HepG2 (cell line): Measurements from ENCODE around the gene WDR27. TPM values are rescaled to one million over a fixed set of nuclear protein-coding genes. Genes with fewer than 3 reads are reported as not detected.

ENCODE experiments used
- ATAC-seq: fragments of 200-7000 bp; cut with Tn5 transposase; 3 replicates; pipeline ENCODE4 v1.9.1; 2020; ENCODE audit warnings: mild to moderate bottlenecking, moderate library complexity
- BruUV-seq: library from RNA; stranded (reverse); fragments of 400-500 nt; replicated peaks from 2 replicates; lab custom pipeline; 2021; lab: Mats Ljungman, UMichigan
- CTCF ChIA-PET: fragments of 300-600 bp; formaldehyde crosslinking; extraction: SDS; loops from one replicate; lab custom pipeline; 2021; ENCODE audit warnings: low total read pairs, inconsistent platforms, low intra/inter-chr PET ratio; lab: Yijun Ruan, JAX
- POLR2A ChIA-PET: fragments of 350-600 bp; sonication (Branson Sonifier 250); formaldehyde crosslinking; loops from one replicate; lab custom pipeline; 2020; ENCODE audit warnings: antibody characterized with exemption, inconsistent platforms; lab: Yijun Ruan, JAX
- DNase-seq: peaks from one replicate; pipeline ENCODE4 v3.0.0-alpha.2; 2015; ENCODE audit warnings: low spot score
- FAIRE-seq: peaks from 3 replicates; lab custom pipeline; 2011; peaks lifted over from hg19 to GRCh38; lab: Jason Lieb, UNC
- H2AFZ ChIP-seq: one replicate; pipeline ENCODE4 v1.6.1; 2011; ENCODE audit warnings: low read length, inconsistent platforms
- H3K27ac ChIP-seq: fragments of 300-600 bp; 3 replicates; pipeline ENCODE4 v1.8.0; 2011; ENCODE audit warnings: mixed run types, mild to moderate bottlenecking, mixed read lengths, low read length, inconsistent platforms; ENCODE audit not compliant: insufficient read depth; ENCODE audit errors: extremely low read length
- H3K27me3 ChIP-seq, 2 experiments: fragments of 200-600 bp in 1 of 2; 2 replicates in 1 of 2; 3 replicates in 1 of 2; pipeline versions ENCODE4 v1.6.0 to v1.8.0; 2011; ENCODE audit warnings: low read length in 2 of 2, mild to moderate bottlenecking in 2 of 2, moderate library complexity in 2 of 2, inconsistent platforms in 1 of 2; ENCODE audit not compliant: insufficient read depth in 2 of 2, control insufficient read depth in 1 of 2
- H3K36me3 ChIP-seq, 2 experiments: fragments of 200-600 bp in 1 of 2; replicated peaks in 1 of 2; 2 replicates in 1 of 2; 3 replicates in 1 of 2; pipeline versions ENCODE4 v1.5.1 to v1.8.0; 2011; ENCODE audit warnings: low read length in 2 of 2, inconsistent platforms in 1 of 2; ENCODE audit not compliant: insufficient read depth in 2 of 2, control insufficient read depth in 1 of 2
- H3K4me1 ChIP-seq: 2 replicates; pipeline ENCODE4 v1.5.1; 2012; ENCODE audit warnings: low read length, inconsistent platforms; ENCODE audit not compliant: insufficient read depth
- H3K4me2 ChIP-seq: 2 replicates; pipeline ENCODE4 v1.6.0; 2011; ENCODE audit warnings: low read depth, low read length, inconsistent platforms
- H3K4me3 ChIP-seq, 3 experiments: fragments of 200-600 bp in 1 of 3; sonication (generic), shearing (Covaris generic) in 1 of 3; replicated peaks in 1 of 3; 2 replicates each; pipeline ENCODE4 v1.5.1; 2011 to 2016; ENCODE audit warnings: low read length in 3 of 3, inconsistent platforms in 2 of 3, low read depth in 2 of 3, mild to moderate bottlenecking in 2 of 3, control low read depth in 1 of 3, mixed read lengths in 1 of 3; ENCODE audit not compliant: insufficient read depth in 1 of 3
- H3K79me2 ChIP-seq: one replicate; pipeline ENCODE4 v1.6.1; 2011; ENCODE audit warnings: low read length, inconsistent platforms; ENCODE audit not compliant: insufficient read depth
- H3K9ac ChIP-seq: 2 replicates; pipeline ENCODE4 v1.6.0; 2011; ENCODE audit warnings: mild to moderate bottlenecking, low read depth, low read length, inconsistent platforms; ENCODE audit not compliant: insufficient read depth
- H3K9me3 ChIP-seq: 2 replicates; pipeline ENCODE4 v1.5.1; 2012; ENCODE audit warnings: mild to moderate bottlenecking, low read length
- H4K20me1 ChIP-seq: 2 replicates; pipeline ENCODE4 v1.6.0; 2011; ENCODE audit warnings: inconsistent platforms, mild to moderate bottlenecking, low read length, moderate library complexity; ENCODE audit not compliant: insufficient read depth
- ATF7-NPFF ChIP-seq: sonication (generic); formaldehyde crosslinking; IDR thresholded peaks from 2 replicates; pipeline ENCODE4 v1.8.1; 2023; ENCODE audit warnings: mild to moderate bottlenecking, low read depth, missing genetic modification reagents, moderate library complexity
- GZF1 ChIP-seq: sonication (generic); formaldehyde crosslinking; IDR thresholded peaks from 2 replicates; pipeline ENCODE4 v1.5.1; 2020; ENCODE audit warnings: mild to moderate bottlenecking, missing genetic modification reagents
- HIVEP1 ChIP-seq: sonication (generic); formaldehyde crosslinking; IDR thresholded peaks from 2 replicates; pipeline ENCODE4 v1.4.0; 2020; ENCODE audit warnings: mild to moderate bottlenecking, missing genetic modification reagents
- HNRNPUL1 ChIP-seq: fragments of 200-400 bp; formaldehyde crosslinking; IDR thresholded peaks from 2 replicates; pipeline ENCODE4 v1.6.1; 2017; ENCODE audit warnings: low read depth, mild to moderate bottlenecking, low read length, moderate library complexity
- KAT7 ChIP-seq: IDR thresholded peaks from 2 replicates; pipeline ENCODE4 v1.6.1; 2018; ENCODE audit warnings: borderline replicate concordance, missing compliant biosample characterization
- KLF11 ChIP-seq: IDR thresholded peaks from 2 replicates; pipeline ENCODE4 v1.6.1; 2016; ENCODE audit warnings: missing compliant biosample characterization
- SRSF9 ChIP-seq: fragments of 200-400 bp; formaldehyde crosslinking; IDR thresholded peaks from 2 replicates; pipeline ENCODE4 v1.6.1; 2018; ENCODE audit warnings: borderline replicate concordance, mild to moderate bottlenecking, low read depth, low read length; ENCODE audit not compliant: insufficient read depth, poor library complexity, severe bottlenecking
- ZC3H4 ChIP-seq: sonication (generic); formaldehyde crosslinking; IDR thresholded peaks from 2 replicates; pipeline ENCODE4 v1.4.0; 2020; ENCODE audit warnings: missing genetic modification reagents, borderline replicate concordance
- ZKSCAN8 ChIP-seq: IDR thresholded peaks from 2 replicates; pipeline ENCODE4 v1.6.1; 2016; ENCODE audit warnings: borderline replicate concordance, missing genetic modification reagents, missing compliant biosample characterization
- ZNF329 ChIP-seq: sonication (generic); formaldehyde crosslinking; IDR thresholded peaks from 2 replicates; pipeline ENCODE4 v1.9.0; 2021; ENCODE audit warnings: low read depth, mild to moderate bottlenecking, missing genetic modification reagents
- ZNF331 ChIP-seq: sonication (generic); formaldehyde crosslinking; IDR thresholded peaks from 2 replicates; pipeline ENCODE4 v1.4.0; 2020; ENCODE audit warnings: missing genetic modification reagents
- ZNF75D ChIP-seq: sonication (generic); formaldehyde crosslinking; IDR thresholded peaks from 2 replicates; pipeline ENCODE4 v1.8.1; 2023; ENCODE audit warnings: missing genetic modification reagents, mild to moderate bottlenecking, borderline replicate concordance
- ZNF780A ChIP-seq: sonication (generic); formaldehyde crosslinking; IDR thresholded peaks from 2 replicates; pipeline ENCODE4 v1.8.0; 2022; ENCODE audit warnings: mild to moderate bottlenecking, missing genetic modification reagents, moderate library complexity
- WGBS: methylation state at CpG from one replicate; pipeline ENCODE4 v1.1.6; 2017; ENCODE audit warnings: low lambda C conversion rate; 5-methylcytosine and 5-hydroxymethylcytosine counted together
- in situ Hi-C: cut with HindIII; loops from 2 replicates; pipeline ENCODE4 v1.10.0; 2017; ENCODE audit warnings: low pct_unique_long_range_greater_than_20kb; ENCODE audit not compliant: extremely low pct_ligation_motif_present
- intact Hi-C: fragments of 100-400 bp; cut with micrococcal nuclease; formaldehyde crosslinking; loops from one replicate; pipeline ENCODE4 v1.10.0; 2022; ENCODE audit not compliant: unreplicated experiment
- polyA plus RNA-seq, 8 experiments: library from polyadenylated mRNA; depleted of rRNA in 3 of 8; stranded (reverse) in 7 of 8; unstranded in 1 of 8; fragments of >200 nt; fragmentation: Illumina TruSeq in 4 of 8; extraction: Trizol in 4 of 8; gene quantifications; 2 replicates each; pipeline versions ENCODE4 v1.2.1 to v1.2.3, GENCODE V29; 2011 to 2016; ENCODE audit warnings: low read depth in 4 of 8, missing spikeins in 1 of 8, mixed read lengths in 1 of 8; ENCODE audit not compliant: insufficient read depth in 1 of 8
- total RNA-seq, 5 experiments: library from RNA; depleted of rRNA; stranded (reverse); fragments of >200 nt; fragmentation: Illumina TruSeq; extraction: Trizol; gene quantifications; 2 replicates each; pipeline ENCODE4 v1.2.3, GENCODE V29; 2016; ENCODE audit warnings: low read depth in 1 of 5
- TF ChIP-seq, protein P1 (sequence below): sonication (generic); formaldehyde crosslinking; IDR thresholded peaks from 2 replicates; pipeline ENCODE4 v1.8.0; 2022; ENCODE audit warnings: missing genetic modification reagents, low read depth, mild to moderate bottlenecking, borderline replicate concordance
- TF ChIP-seq, protein P2 (sequence below): sonication (generic); formaldehyde crosslinking; IDR thresholded peaks from 2 replicates; pipeline ENCODE4 v1.8.0; 2022; ENCODE audit warnings: mild to moderate bottlenecking, missing genetic modification reagents; ENCODE audit not compliant: insufficient replicate concordance
- TF ChIP-seq, protein P3 (sequence below): IDR thresholded peaks from 2 replicates; pipeline ENCODE4 v1.6.1; 2016; ENCODE audit warnings: missing compliant biosample characterization, missing genetic modification reagents, borderline replicate concordance

Gene WDR27
- total and polyA plus RNA-seq, 2 of the 13 experiments (the other 11 are each of a cell fraction or from before 2014, with no cell fraction given), result 34.1 to 80.3 TPM

DNA sequence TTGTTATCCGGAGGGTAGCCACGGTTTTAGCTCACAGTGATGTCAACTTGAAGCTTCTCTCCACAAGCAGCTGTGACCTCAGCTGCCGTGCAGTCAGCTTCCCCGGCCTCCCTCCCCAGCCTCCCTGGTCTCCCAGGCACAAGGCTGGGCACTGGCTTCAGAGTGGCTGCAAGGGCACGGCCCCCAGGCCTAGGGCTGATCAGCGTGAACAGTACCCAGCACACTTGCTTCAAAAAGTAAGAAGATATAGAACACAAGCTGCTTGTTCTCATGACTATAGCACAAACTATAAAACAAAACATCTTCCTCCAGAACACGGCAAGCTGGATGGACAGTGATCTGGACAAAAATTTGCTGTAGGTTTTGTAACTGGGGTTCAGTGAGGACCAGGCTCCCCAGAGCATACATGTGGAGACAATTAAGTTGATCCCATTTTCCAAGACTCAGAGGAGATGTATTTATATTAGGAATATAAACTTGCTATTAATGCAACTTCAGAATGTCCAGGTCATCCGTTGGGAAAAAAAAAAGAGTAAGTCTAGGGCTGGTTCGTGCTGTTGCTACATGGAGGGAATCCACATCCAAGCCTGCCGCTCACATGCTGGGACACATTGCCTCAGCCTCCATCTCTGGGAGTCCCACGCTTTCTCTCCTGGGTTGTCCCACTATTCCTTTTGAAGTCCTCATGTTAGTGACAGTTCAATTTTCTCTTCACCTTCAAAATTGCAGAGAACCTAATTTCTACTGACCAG lies 248.8 kb downstream of the WDR27 start:
- 78% methylated on average over 11 of the region's 11 CpGs for WGBS
- POLR2A ChIA-PET, result no interaction called here

More for the DNA sequence above, 248.8 kb downstream of the WDR27 start:
- no peaks in the 10 kb centered on the region for H3K27me3 ChIP-seq
- H4K20me1 ChIP-seq, result no peaks in the 10 kb centered on the region
- H2AFZ ChIP-seq, result no peak overlapping the region
- no peaks in the 10 kb centered on the region for H3K9me3 ChIP-seq
- no peak overlapping the region for H3K27ac ChIP-seq
- ATAC-seq (no peak), DNase-seq (no peak), FAIRE-seq (no peak)
- TF ChIP-seq ZNF780A (CRISPR knock-in tag), result no peak
- no peak for TF ChIP-seq ZKSCAN8 (CRISPR knock-in tag)
- TF ChIP-seq, protein P1, sequence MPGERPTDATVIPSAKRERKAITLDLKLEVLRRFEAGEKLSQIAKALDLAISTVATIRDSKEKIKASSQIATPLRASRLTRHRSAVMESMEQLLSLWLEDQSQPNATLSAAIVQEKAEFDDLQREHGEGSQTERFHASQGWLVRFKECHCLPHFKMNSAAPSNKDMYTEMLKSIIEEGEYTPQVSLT (CRISPR knock-in tag), result no peak
- TF ChIP-seq, protein P2, sequence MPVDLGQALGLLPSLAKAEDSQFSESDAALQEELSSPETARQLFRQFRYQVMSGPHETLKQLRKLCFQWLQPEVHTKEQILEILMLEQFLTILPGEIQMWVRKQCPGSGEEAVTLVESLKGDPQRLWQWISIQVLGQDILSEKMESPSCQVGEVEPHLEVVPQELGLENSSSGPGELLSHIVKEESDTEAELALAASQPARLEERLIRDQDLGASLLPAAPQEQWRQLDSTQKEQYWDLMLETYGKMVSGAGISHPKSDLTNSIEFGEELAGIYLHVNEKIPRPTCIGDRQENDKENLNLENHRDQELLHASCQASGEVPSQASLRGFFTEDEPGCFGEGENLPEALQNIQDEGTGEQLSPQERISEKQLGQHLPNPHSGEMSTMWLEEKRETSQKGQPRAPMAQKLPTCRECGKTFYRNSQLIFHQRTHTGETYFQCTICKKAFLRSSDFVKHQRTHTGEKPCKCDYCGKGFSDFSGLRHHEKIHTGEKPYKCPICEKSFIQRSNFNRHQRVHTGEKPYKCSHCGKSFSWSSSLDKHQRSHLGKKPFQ (CRISPR knock-in tag), result no peak
- no peak for TF ChIP-seq KAT7 (CRISPR knock-in tag)
- TF ChIP-seq ZNF331 (CRISPR knock-in tag), result no peak
- no peak for TF ChIP-seq HIVEP1 (CRISPR knock-in tag)
- TF ChIP-seq ZNF329 (CRISPR knock-in tag), result no peak
- no peak for TF ChIP-seq ZC3H4 (CRISPR knock-in tag)
- no peak for TF ChIP-seq HNRNPUL1
- no peak for TF ChIP-seq ZNF75D (CRISPR knock-in tag)
- TF ChIP-seq, protein P3, sequence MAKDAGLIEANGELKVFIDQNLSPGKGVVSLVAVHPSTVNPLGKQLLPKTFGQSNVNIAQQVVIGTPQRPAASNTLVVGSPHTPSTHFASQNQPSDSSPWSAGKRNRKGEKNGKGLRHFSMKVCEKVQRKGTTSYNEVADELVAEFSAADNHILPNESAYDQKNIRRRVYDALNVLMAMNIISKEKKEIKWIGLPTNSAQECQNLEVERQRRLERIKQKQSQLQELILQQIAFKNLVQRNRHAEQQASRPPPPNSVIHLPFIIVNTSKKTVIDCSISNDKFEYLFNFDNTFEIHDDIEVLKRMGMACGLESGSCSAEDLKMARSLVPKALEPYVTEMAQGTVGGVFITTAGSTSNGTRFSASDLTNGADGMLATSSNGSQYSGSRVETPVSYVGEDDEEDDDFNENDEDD (CRISPR knock-in tag), result no peak
- TF ChIP-seq SRSF9, result no peak
- no peak for TF ChIP-seq ATF7-NPFF (CRISPR knock-in tag)
- TF ChIP-seq KLF11 (CRISPR knock-in tag), result no peak
- no peak for TF ChIP-seq GZF1 (CRISPR knock-in tag)
- no peaks in the 10 kb centered on the region for H3K4me1 ChIP-seq
- H3K4me3 ChIP-seq, result no peak overlapping the region
- no peak overlapping the region for H3K4me2 ChIP-seq
- in situ Hi-C loops, result no loop called here
- intact Hi-C loops, result no loop called here
- no peak overlapping the region for H3K9ac ChIP-seq
- CTCF ChIA-PET, result no interaction called here
- no peaks in the 10 kb centered on the region; a peak in 1 of 5 replicates for H3K36me3 ChIP-seq
- no peaks in the 10 kb centered on the region for H3K79me2 ChIP-seq
- no TSS peak for BruUV-seq
